Measurements from ENCODE around the gene SLC39A11.
"Not testable (repeated sequence)": the region's sequence is repeated elsewhere in the genome, so short reads cannot be mapped to it uniquely, and the experiment has no call there.

The SLC39A11 gene

GRCh38 chr17:72898725-72899124 is 193.8 kb downstream of the SLC39A11 start:
- no peak for DNase-seq

GRCh38 chr17:72896288-72896687 is 196.2 kb downstream of the SLC39A11 start:
- not testable (repeated sequence) for DNase-seq

- DNase-seq = no peak
Observed at GRCh38 chr17:72891627-72892026, 200.9 kb downstream of the SLC39A11 start.

- no peak for DNase-seq
Observed at GRCh38 chr17:72890711-72891110, 201.8 kb downstream of the SLC39A11 start.

- DNase-seq = no peak
Observed at GRCh38 chr17:72887917-72888316, 204.6 kb downstream of the SLC39A11 start.

GRCh38 chr17:72887322-72887721 is 205.2 kb downstream of the SLC39A11 start:
- DNase-seq = no peak

GRCh38 chr17:72886622-72887021 is 205.9 kb downstream of the SLC39A11 start:
- no peak for DNase-seq

GRCh38 chr17:72884066-72884465 is 208.4 kb downstream of the SLC39A11 start:
- no peak for DNase-seq

- no peak for DNase-seq
Observed at GRCh38 chr17:72883351-72883750, 209.1 kb downstream of the SLC39A11 start.

- DNase-seq = no peak
Observed at GRCh38 chr17:72882426-72882825, 210.1 kb downstream of the SLC39A11 start.

GRCh38 chr17:72879877-72880276 is 212.6 kb downstream of the SLC39A11 start:
- DNase-seq = no peak

GRCh38 chr17:72878975-72879660 is 213.4 kb downstream of the SLC39A11 start:
- no peak for DNase-seq

- no peak for DNase-seq
Observed at GRCh38 chr17:72877348-72877747, 215.1 kb downstream of the SLC39A11 start.

- no peak for DNase-seq
Observed at GRCh38 chr17:72876413-72876812, 216.1 kb downstream of the SLC39A11 start.

- no peak for DNase-seq
Observed at GRCh38 chr17:72875361-72875760, 217.1 kb downstream of the SLC39A11 start.

- no peak for DNase-seq
Observed at GRCh38 chr17:72872396-72872795, 220.1 kb downstream of the SLC39A11 start.

GRCh38 chr17:72870367-72870985 is 222.0 kb downstream of the SLC39A11 start:
- no peak for DNase-seq

GRCh38 chr17:72869630-72870029 is 222.9 kb downstream of the SLC39A11 start:
- no peak for DNase-seq

GRCh38 chr17:72865954-72866353 is 226.5 kb downstream of the SLC39A11 start:
- DNase-seq = no peak

- DNase-seq = no peak
Observed at GRCh38 chr17:72863526-72864211, 228.8 kb downstream of the SLC39A11 start.

GRCh38 chr17:72862276-72862999 is 230.1 kb downstream of the SLC39A11 start:
- DNase-seq = no peak

- DNase-seq = no peak
Observed at GRCh38 chr17:72861811-72862210, 230.7 kb downstream of the SLC39A11 start.

- no peak for DNase-seq
Observed at GRCh38 chr17:72860778-72861177, 231.7 kb downstream of the SLC39A11 start.

Data from stimulated activated CD4-positive, alpha-beta T cell treated with anti-CD3 and anti-CD28 coated beads, Interleukin-4, amount 100 ng/mL, for 24 hours (primary cell).